Fibroblast of villous mesenchyme (primary cell): Measurements from ENCODE around the gene MRGPRF. TPM values are rescaled to one million over a fixed set of nuclear protein-coding genes. Genes with fewer than 3 reads are reported as not detected.

ENCODE experiments used
- DNase-seq: peaks from one replicate; pipeline ENCODE4 v3.0.0-alpha.2; 2010; ENCODE audit warnings: low read depth
- H3K4me3 ChIP-seq: 2 replicates; pipeline ENCODE4 v1.5.1; 2011; ENCODE audit warnings: low read depth, mild to moderate bottlenecking, low read length
- total RNA-seq: library from RNA; depleted of rRNA; stranded (reverse); fragments of >200 nt; gene quantifications from 2 replicates; pipeline ENCODE4 v1.2.3, GENCODE V29; 2012
- TF ChIP-seq, protein P1 (sequence below): IDR thresholded peaks from 2 replicates; pipeline ENCODE4 v1.5.1; 2012; ENCODE audit warnings: low read depth, mild to moderate bottlenecking, low read length; ENCODE audit not compliant: insufficient read depth

MRGPRF gene
- total RNA-seq, 1 donor = 61.3 TPM

DNA sequence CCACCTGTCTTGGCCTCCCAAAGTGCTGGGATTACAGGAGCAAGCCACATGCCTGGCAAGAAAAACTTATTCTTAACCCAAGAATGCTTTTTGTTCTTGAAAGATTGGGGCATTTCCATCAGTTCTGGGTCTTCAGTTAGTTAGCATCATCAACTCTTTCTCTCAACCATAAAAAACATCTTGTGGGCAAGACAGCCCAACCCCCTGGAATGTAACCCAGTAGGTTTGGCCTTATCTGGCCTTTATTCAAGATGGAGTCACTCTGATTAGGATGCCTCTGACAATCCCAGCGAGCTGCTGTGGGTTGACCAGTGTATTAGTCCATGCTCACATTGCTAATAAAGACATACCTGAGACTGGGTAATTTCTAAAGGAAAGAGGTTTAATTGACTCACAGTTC is 26.5 kb upstream of the MRGPRF start:
- DNase-seq = no peak
- H3K4me3 ChIP-seq = no peak overlapping the region
- TF ChIP-seq, protein P1, sequence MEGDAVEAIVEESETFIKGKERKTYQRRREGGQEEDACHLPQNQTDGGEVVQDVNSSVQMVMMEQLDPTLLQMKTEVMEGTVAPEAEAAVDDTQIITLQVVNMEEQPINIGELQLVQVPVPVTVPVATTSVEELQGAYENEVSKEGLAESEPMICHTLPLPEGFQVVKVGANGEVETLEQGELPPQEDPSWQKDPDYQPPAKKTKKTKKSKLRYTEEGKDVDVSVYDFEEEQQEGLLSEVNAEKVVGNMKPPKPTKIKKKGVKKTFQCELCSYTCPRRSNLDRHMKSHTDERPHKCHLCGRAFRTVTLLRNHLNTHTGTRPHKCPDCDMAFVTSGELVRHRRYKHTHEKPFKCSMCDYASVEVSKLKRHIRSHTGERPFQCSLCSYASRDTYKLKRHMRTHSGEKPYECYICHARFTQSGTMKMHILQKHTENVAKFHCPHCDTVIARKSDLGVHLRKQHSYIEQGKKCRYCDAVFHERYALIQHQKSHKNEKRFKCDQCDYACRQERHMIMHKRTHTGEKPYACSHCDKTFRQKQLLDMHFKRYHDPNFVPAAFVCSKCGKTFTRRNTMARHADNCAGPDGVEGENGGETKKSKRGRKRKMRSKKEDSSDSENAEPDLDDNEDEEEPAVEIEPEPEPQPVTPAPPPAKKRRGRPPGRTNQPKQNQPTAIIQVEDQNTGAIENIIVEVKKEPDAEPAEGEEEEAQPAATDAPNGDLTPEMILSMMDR = no peak

DNA sequence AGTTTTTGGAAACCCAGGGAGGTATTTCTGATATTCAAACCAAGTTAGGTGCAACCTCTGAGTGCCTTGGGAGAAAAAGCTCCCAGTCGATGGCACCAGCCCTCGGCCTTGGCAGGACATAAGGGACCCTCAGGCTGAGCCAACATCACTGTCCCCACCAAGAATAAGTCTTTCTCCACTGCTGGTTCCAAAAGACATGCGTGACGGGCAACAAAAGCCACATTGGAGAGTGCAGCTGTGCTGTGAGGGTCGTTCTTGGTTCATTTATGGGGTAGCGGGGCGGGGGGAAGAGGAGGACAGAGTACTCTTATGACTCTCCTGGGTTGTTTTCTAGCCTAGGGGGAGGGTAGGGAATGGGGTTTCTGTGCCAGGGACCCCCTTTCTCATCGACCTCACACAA is 24.5 kb upstream of the MRGPRF start:
- no peak overlapping the region for H3K4me3 ChIP-seq
- DNase-seq = no peak
- TF ChIP-seq, protein P1 = no peak

DNA sequence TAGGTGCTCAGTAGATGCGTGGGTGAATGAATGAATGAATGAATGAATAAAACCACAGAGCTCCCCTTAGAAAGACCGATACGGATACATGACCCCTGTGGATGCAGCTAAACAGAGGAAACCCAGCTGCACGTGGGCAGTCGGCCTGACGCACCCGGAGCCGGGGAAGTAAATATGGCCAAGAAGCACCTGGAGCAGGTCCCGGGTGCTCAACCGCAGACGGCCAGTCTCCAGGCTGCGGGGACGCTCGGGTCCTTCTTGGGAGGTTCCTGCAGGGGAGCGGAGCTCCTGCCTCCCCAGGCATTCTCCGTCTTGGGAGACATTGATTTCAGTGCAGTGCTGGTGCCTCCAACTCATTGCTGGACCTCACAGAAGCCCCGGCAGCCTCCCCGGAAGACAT is 24.0 kb upstream of the MRGPRF start:
- no peak for DNase-seq
- TF ChIP-seq, protein P1 = no peak
- no peak overlapping the region for H3K4me3 ChIP-seq

DNA sequence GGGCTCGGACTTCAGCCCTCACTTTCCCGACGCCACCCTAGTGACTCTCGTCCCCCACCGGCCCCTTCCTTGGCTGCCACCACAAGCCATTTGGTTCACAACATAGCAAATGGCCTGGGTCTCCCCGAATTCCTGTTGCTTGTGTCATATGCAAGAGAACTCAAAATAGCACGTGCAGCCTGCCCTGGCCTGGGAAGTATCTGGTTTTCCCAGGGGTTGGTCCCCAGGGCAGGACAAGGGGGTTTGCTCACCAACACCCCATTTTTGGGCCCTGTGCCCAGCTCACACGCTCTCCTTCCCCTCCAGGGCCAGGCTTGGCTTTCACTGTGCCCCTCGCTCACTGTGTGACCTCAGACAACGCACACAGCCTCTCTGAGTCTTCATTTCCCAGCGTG is 22.9 kb upstream of the MRGPRF start:
- DNase-seq = peak; percentile 62
- TF ChIP-seq, protein P1 = no peak
- no peak overlapping the region for H3K4me3 ChIP-seq

DNA sequence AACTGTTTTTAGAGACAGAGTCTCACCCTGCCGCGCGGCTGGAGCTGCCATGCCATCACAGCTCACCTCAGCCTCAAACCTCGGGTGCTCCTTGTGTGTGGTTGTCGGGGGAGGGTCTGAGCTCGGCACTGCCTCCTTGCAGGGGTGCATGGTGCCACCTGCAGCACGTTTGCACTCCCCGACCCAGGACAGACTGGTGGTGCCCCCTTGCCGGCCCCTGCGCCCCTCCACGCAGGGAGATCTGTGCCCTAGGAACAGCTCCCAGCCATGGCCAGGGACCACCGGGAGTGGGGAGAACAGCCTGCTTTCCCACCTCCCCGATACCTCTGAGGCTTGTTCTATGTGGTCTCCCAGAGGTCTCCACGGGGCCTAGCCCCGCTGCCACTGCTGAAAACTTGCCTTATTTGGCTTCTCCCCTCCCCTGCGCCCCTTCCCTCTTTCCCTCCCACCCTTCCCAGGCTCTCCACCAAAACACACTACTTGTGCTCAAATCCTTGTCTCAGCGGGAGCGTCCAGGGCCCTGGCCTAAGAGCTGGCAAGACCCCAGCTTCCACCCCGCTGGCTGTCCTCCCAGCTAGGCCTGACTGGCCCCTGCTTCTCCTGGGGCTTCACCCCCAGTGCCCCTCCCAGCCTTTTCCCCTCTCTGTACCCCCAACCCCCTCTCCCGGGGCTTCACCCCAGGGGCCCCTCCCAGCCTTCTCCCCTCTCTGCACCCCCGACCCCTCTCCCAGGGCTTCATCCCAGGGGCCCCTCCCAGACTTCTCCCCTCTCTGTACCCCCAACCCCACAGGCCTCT is 22.3 kb upstream of the MRGPRF start:
- TF ChIP-seq, protein P1 = no peak
- DNase-seq = no peak
- H3K4me3 ChIP-seq = no peak overlapping the region

DNA sequence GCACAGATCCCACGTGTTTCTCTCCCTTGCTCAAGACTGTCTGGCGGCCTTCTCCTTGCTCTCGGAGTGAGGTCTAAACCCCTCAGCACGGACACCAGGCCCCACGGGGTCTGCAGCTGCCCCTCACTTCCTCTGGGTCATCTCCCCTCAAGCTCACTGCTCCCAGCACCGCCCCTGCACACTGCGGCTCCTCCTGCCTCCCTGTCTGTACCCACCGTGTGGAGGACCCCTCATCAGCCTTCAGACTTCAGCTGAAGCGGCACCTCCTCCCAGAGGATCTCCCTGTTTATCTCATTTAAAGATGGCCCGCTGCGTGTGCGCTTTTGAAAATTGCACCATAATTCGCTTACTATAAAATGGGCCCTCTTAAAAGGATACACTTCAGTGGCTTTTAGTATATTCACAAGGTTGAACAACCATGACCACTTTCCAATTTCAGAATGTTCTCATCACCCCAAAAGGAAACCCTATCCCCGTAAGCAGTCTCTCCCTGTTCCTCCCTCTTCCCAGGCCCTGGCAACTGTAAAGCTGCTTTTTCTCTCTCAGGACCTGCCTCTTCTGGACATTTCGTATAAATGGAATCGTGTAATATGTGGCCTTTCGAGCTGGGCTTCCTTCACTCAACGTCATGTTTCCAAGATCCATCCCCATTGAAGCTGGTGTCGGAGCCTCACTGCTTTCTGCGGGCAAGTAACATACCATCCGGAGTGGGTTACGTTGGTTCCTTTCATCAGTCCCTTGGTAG is 21.2 kb upstream of the MRGPRF start:
- TF ChIP-seq, protein P1 = no peak
- no peak overlapping the region for H3K4me3 ChIP-seq
- no peak for DNase-seq
